ENCODE data around the gene ST7. TPM values are rescaled to one million over a fixed set of nuclear protein-coding genes. Genes with fewer than 3 reads are reported as not detected.

ST7 gene
- total RNA-seq, 4 donors from 2014 or later: 16.2 to 38.6 (median 22.5) TPM

GRCh38 chr7:117127585-117128168 is 174.4 kb downstream of the ST7 start:
- TF ChIP-seq, protein P1, sequence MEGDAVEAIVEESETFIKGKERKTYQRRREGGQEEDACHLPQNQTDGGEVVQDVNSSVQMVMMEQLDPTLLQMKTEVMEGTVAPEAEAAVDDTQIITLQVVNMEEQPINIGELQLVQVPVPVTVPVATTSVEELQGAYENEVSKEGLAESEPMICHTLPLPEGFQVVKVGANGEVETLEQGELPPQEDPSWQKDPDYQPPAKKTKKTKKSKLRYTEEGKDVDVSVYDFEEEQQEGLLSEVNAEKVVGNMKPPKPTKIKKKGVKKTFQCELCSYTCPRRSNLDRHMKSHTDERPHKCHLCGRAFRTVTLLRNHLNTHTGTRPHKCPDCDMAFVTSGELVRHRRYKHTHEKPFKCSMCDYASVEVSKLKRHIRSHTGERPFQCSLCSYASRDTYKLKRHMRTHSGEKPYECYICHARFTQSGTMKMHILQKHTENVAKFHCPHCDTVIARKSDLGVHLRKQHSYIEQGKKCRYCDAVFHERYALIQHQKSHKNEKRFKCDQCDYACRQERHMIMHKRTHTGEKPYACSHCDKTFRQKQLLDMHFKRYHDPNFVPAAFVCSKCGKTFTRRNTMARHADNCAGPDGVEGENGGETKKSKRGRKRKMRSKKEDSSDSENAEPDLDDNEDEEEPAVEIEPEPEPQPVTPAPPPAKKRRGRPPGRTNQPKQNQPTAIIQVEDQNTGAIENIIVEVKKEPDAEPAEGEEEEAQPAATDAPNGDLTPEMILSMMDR (IDR thresholded peaks at IDR 0.05; ENCODE audit: low read depth): no peak

DNA sequence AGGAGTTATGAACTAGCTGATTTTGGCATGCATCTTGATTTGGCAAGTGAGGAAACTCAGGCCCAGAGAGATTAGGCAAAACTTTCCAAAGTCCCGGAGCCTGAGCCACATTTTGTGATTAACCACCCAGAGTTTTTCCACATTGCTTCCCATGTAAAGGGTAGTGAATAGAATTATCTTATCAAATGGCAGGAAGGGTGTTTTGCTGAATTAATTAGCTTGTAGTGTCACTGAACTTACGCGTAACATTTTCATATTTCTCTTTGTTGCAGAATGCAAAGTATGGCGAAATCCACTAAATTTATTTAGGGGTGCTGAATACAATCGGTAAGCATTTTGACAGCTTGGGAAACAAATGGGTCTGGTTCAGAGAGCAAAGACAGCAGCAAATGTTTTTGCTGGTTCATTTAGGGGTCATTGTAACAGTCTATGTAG is 176.2 kb downstream of the ST7 start:
- TF ChIP-seq, protein P1 (IDR thresholded peaks at IDR 0.05; ENCODE audit: low read depth): no peak

- TF ChIP-seq, protein P1 (IDR thresholded peaks at IDR 0.05; ENCODE audit: low read depth): no peak
Measured at GRCh38 chr7:117130262-117130661, 177.0 kb downstream of the ST7 start.

- TF ChIP-seq, protein P1 (IDR thresholded peaks at IDR 0.05; ENCODE audit: low read depth): no peak
Measured at GRCh38 chr7:117132321-117133120, 179.2 kb downstream of the ST7 start.

- TF ChIP-seq, protein P1 (IDR thresholded peaks at IDR 0.05; ENCODE audit: low read depth): no peak
Measured at GRCh38 chr7:117133125-117133524, 179.8 kb downstream of the ST7 start.

DNA sequence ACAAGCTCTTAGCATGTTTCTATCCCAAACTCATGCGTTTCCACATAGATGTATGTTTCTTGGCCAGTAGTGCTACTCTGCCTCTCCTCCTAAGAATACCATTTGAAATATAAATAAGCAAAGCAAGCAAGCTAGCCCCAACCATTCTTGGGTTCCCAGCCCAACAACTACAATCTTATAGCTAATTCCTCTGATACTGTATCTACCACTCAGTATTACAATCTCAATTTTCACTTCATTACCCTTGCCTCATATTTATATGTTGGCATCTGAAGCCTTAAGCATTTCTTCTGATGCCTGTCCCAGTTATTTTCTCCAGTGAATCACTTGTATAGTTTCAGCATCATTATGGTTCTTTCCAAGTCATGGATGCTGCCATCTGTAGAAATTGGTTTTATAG is 181.1 kb downstream of the ST7 start:
- TF ChIP-seq, protein P1 (IDR thresholded peaks at IDR 0.05; ENCODE audit: low read depth): no peak

DNA sequence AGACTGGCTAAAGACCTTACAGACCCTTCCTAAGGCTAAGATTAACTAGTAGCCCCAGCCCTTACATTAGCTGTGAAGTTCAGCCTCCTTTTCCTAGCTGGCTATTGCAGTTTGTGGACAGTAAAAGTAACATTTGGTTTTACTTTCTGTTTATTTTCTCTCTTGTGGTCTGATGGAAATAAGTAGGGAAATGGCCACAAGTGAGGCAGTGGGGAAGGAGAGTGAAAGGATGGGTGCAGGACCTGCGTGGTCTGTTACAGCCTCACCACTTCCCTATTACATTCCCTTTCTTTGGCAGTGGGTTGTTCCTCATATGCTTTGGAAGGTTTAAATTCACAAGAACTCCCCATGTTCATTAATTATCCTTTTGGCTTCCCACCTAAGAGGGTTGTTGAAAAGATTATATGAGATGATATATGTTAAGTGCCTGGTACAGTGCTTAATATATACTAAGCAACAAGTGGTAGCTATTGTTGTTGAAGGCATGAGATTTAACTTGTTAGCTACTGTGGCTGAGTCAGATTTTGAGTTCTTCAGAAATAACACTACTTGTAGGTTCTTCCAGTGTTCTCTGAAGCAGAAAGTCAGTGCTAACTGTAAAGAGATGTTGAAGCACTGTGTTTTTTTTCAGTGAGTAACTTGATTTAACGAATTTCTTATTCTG is 181.7 kb downstream of the ST7 start:
- TF ChIP-seq, protein P1 (IDR thresholded peaks at IDR 0.05; ENCODE audit: low read depth): no peak
